Dermis lymphatic vessel endothelial cell (primary cell): ENCODE results near the gene MLH1. TPM values are rescaled to one million over a fixed set of nuclear protein-coding genes. Genes with fewer than 3 reads are reported as not detected.

Experiments
- total RNA-seq: library from RNA; depleted of rRNA; stranded (reverse); fragments of >200 nt; gene quantifications from 2 replicates; pipeline ENCODE4 v1.2.1, GENCODE V29; 2014

The MLH1 gene
- total RNA-seq, result 25.7 and 28.8 TPM in 2 replicates

GRCh38 chr3:36993326-36994283 lies at the start of gene MLH1:
Gene MLH1 (plus strand): TSS chr3:36993518. CDS start chr3:36993548, 30 bp downstream.

DNA sequence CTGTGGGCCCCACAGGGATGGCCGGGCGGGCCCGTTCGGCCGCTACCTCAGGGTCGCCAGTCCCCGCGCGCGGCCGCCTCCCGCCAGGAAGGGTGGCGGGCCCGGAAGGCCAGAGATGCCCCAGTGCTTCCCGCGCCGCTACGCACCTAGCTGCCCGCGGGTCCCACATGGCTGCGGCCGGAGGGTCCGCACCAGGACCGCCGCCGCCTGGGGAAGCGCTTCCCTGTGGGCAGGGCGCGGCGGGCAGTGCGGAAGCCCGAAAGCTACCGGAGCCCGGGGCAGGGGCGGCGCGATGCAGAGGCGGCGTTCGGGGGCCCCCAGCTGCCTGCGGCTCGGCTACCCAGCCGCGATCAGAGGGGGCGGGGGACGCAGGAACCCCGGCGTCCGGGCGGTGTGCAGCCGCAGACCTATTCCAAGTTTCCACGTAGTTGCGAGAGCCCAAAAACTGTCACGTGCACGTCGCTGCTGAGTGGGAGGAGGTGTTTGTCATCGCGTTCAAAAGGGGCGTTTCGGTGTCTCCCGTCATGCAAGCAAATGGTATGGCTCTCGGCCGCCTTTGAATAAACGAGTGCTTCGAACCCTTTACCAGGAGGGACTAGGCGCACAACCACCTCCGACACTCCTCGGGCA lies 48.6 kb upstream of the MLH1 start, which contains the start of gene TRANK1:
Gene TRANK1, minus strand, starts transcription at position 414 of the 630 bp plus-strand sequence. Its CDS starts 245 bp downstream, at position 169.

GRCh38 chr3:36992806-36993325 lies 452 bp upstream of the MLH1 start, which contains the start of gene EPM2AIP1:
Gene EPM2AIP1 (minus strand): TSS chr3:36993131. CDS start chr3:36993077, 54 bp downstream.

Other genes with a start within 250 kb of the MLH1 start
- gene DCLK3, start 229.0 kb upstream of the MLH1 start, total RNA-seq, result not detected in 2 replicates
- gene TRANK1, start 48.5 kb upstream of the MLH1 start, total RNA-seq, result 6.1 and 8.9 TPM in 2 replicates
- 12.7 and 13.4 TPM in 2 replicates for gene EPM2AIP1, start 387 bp upstream of the MLH1 start, total RNA-seq
- gene LRRFIP2, start 181.1 kb downstream of the MLH1 start, total RNA-seq, result 31.6 and 32.0 TPM in 2 replicates
- 39.2 and 47.4 TPM in 2 replicates for gene GOLGA4, start 249.8 kb downstream of the MLH1 start, total RNA-seq